ENCODE results near the gene ELK4. TPM values are rescaled to one million over a fixed set of nuclear protein-coding genes. Genes with fewer than 3 reads are reported as not detected.
A peak's percentile ranks its signal among the peaks of the same experiment; 100 is the strongest.

The ELK4 gene
- total and polyA plus RNA-seq, 2 of the 13 experiments (the other 11 are each of a cell fraction or from before 2014, with no cell fraction given), result 8.3 to 13.1 TPM

GRCh38 chr1:205658943-205659581 is 27.3 kb upstream of the ELK4 start (continued):
- TF ChIP-seq RELA (CRISPR knock-in tag; IDR thresholded peaks at IDR 0.05) (no peak), NONO (IDR thresholded peaks at IDR 0.05) (no peak), NONO (CRISPR knock-in tag; conservative IDR thresholded peaks at IDR 0.05) (0 out of 2 replicates have a peak, but pooled peaks have one; percentile 28), KMT2B (CRISPR knock-in tag; IDR thresholded peaks at IDR 0.05) (no peak), KDM3A (CRISPR knock-in tag; IDR thresholded peaks at IDR 0.05; ENCODE audit: low read depth) (0 out of 2 replicates have a peak, but pooled peaks have one; percentile 27), KLF15 (CRISPR knock-in tag; IDR thresholded peaks at IDR 0.05; ENCODE audit: borderline replicate concordance) (no peak), ZNF101 (CRISPR knock-in tag; IDR thresholded peaks at IDR 0.05; ENCODE audit: borderline replicate concordance, low read depth) (no peak), ZNF556 (CRISPR knock-in tag; IDR thresholded peaks at IDR 0.05; ENCODE audit: borderline replicate concordance) (peak; percentile 56; the same call in 1 of the 2 replicates), YEATS2 (CRISPR knock-in tag; IDR thresholded peaks at IDR 0.05; ENCODE audit: borderline replicate concordance) (0 out of 2 replicates have a peak, but pooled peaks have one; percentile 31), FOXP4 (CRISPR knock-in tag; IDR thresholded peaks at IDR 0.05) (no peak), ZGPAT (CRISPR knock-in tag; IDR thresholded peaks at IDR 0.05) (peak; percentile 20; the same call in 1 of the 2 replicates), ZNF749 (CRISPR knock-in tag; IDR thresholded peaks at IDR 0.05; ENCODE audit: borderline replicate concordance) (no peak), DMAP1 (CRISPR knock-in tag; IDR thresholded peaks at IDR 0.05) (no peak), ZNF781 (CRISPR knock-in tag; IDR thresholded peaks at IDR 0.05; ENCODE audit: borderline replicate concordance, not compliant biosample characterization) (no peak), CTCF (CRISPR knock-in tag; IDR thresholded peaks at IDR 0.05) (peak; percentile 96), REPIN1 (CRISPR knock-in tag; IDR thresholded peaks at IDR 0.05; ENCODE audit: borderline replicate concordance, low read depth) (0 out of 2 replicates have a peak, but pooled peaks have one; percentile 29), ZNF333 (CRISPR knock-in tag; IDR thresholded peaks at IDR 0.05; ENCODE audit: borderline replicate concordance) (0 out of 2 replicates have a peak, but pooled peaks have one; percentile 70), MTA1 (CRISPR knock-in tag; IDR thresholded peaks at IDR 0.05; ENCODE audit: borderline replicate concordance) (peak; percentile 67; the same call in 1 of the 2 replicates), MEIS2 (CRISPR knock-in tag; IDR thresholded peaks at IDR 0.05) (no peak), ZSCAN22 (CRISPR knock-in tag; IDR thresholded peaks at IDR 0.05) (no peak), ZFP91 (CRISPR knock-in tag; IDR thresholded peaks at IDR 0.05; ENCODE audit: borderline replicate concordance) (peak; percentile 31; the same call in 1 of the 2 replicates), DR1 (CRISPR knock-in tag; IDR thresholded peaks at IDR 0.05) (no peak)
